ENCODE results near the gene KCNG2.

Gene KCNG2

DNA sequence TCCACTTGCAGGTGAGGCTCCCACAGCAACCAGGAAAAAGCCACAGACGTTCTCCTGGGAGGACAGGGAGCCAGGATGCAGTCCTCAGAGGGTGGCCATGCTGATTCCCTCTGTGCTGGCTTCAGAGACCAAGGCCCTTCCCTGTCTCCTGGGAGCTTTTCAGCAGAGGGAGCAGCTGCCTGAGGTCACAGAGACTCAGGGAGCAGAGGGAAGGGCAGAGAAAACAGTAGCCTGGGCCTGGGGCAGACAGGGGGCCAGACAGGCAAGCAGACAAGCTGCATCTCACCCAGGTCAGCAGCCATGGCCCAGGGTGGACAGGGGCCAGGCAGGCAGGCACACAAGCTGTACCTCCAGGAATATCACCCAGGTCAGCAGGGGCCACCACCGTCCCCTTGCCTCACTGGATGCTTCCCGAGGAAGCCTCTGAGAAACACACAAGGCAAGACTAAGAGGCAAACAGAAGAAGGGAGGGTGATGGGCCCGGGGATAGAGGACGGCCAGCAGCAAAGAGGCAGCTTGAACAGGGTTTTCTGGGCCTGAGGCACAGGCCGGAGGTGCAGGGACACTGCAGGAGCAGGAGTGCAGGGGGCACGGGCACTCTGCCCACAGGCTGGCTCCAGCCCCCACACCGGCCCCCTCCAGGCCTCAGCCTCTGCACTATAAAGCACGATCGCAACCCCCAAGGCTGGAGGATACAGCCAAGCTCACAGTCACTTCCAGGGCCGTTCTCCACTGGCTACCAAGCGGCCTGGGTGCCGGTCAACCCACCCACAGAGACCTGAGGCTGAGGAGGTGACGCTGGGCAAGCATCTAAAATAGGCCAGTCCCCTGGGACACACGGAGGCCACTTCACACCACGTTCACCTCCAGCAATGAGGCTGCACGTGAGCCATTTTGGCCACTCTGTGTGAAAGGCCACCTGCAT is 147.6 kb downstream of the KCNG2 start:
- no peak for DNase-seq

DNA sequence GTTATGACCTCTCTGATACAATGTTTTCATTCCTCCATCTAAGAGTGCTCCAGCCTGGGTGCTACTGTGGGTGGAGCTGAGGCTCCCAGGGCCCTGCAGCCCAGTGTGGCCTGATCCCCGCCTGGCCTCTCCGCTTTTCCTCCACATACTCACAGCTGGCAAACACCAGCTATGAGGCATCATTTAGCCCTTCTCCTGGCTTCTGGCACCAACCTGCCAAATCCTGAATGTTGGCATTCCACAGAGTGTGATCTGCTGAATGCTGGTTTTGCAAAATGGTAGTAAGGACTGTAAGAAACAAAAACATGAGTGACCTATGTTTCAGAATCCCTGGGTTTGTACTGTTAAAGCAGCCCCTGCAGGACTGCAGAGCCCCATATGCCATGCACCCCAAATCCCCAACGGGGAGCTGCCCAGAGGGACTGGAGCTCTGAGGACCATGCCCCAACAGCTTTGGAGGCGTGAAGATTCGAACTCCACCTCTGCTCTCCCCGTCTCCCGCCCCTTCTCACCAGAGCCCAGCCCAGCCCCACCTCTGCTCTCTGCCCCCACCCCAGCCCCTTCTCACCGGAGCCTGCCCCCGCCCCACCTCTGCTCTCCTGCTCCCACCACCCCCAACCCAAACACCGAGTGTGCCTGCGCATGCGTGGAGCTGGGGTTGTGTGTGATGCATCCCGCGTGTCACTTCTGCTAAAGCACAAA is 149.5 kb downstream of the KCNG2 start:
- DNase-seq: no peak

DNA sequence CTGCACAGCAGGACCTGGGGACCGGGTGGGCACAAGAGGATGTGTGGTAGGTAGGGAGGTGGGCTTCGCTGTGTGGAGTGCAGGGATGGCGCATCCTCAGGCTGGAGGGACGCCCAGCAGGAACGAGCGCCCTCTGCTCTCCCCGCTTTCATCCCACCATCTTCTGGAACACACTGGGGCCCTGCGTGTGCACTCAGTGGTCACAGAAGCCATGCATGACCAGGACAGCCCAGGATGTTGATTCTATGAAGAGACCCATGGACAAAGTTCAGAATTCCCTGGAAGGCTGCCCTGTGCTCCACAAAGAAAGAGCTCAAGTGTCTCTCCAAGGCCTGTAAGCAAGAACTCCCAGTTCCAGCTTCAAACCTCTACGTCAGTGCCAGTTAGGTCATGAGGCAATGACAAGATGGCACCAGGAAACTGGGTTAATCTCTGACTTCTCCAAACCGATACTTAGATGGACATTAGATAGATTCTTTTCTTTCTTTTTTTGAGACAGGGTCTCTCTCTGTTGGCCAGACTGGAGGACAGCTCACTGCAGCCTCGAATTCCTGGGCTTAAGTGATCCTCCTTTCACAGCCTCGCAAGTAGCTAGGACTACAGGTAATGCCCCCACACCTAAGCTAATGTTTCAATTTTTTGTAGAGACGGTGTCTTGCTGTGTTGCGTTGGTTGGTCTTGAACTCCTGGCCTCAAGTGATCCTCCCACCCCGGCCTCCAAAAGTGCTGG is 150.3 kb downstream of the KCNG2 start:
- DNase-seq: no peak

DNA sequence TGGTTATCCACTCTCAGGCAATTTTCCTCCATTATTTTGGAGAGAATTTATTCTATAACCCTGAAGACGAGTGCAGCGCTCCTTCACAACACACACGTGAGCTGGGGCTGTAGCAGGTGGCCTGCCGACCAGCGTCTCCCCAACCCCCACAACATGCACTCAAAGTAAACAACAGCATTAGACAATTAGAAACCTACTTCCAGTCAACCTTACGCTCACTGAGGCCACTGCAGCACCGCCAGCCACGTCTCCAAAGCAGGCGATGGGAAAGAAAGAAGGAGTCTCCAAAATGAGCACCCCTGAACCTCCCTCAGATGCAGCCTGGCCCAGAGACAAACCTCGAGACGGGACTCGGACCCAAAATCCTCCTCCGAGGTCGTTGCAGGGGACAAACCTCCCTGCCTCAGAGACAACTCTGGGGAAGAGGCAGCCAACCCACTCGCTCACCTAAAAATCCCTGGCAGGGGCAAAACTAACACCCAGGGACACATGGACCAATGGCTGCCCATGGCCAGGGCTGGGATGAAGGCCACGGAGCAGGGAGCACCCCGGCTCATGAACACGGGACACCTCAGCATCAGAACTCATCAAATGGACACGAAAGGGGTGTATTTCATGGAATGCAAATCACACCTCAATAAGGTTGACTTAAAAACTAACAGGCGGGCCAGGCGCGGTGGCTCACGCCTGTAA is 151.1 kb downstream of the KCNG2 start:
- no peak for DNase-seq
